ENCODE measurements around the gene PYGB.
A peak's percentile ranks its signal among the peaks of the same experiment; 100 is the strongest.

PYGB gene

GRCh38 chr20:25283221-25283951 lies 35.5 kb downstream of the PYGB start:
- no peak for DNase-seq

- DNase-seq: no peak
These were observed 36.3 kb downstream of the PYGB start for GRCh38 chr20:25284131-25284601.

- DNase-seq: no peak
These were observed 37.3 kb downstream of the PYGB start for GRCh38 chr20:25285091-25285647.

GRCh38 chr20:25285856-25286798 lies 38.2 kb downstream of the PYGB start:
- no peak for DNase-seq

- no peak for DNase-seq
These were observed 39.0 kb downstream of the PYGB start for GRCh38 chr20:25286917-25287316.

GRCh38 chr20:25287631-25288290 lies 39.9 kb downstream of the PYGB start:
- DNase-seq: no peak

GRCh38 chr20:25288291-25289181 lies 40.7 kb downstream of the PYGB start:
- no peak for DNase-seq

GRCh38 chr20:25289886-25290597 lies 42.2 kb downstream of the PYGB start:
- no peak for DNase-seq

GRCh38 chr20:25290646-25291431 lies 43.0 kb downstream of the PYGB start:
- DNase-seq: no peak

GRCh38 chr20:25291432-25292133 lies 43.7 kb downstream of the PYGB start:
- no peak for DNase-seq

- no peak for DNase-seq
These were observed 44.4 kb downstream of the PYGB start for GRCh38 chr20:25292176-25292891.

- DNase-seq: no peak
These were observed 45.6 kb downstream of the PYGB start for GRCh38 chr20:25293507-25293906.

GRCh38 chr20:25293910-25294458 lies 46.1 kb downstream of the PYGB start:
- DNase-seq: no peak

- DNase-seq: peak; percentile 98
These were observed 46.8 kb downstream of the PYGB start for GRCh38 chr20:25294459-25295385.

GRCh38 chr20:25295386-25296093 lies 47.7 kb downstream of the PYGB start:
- no peak for DNase-seq

All from 8988T (cell line).